GM21529 (cell line): ENCODE data around the gene CCDC92B.
"Not testable (repeated sequence)": the region's sequence is repeated elsewhere in the genome, so short reads cannot be mapped to it uniquely, and the experiment has no call there.

Experiments
- ATAC-seq: cut with Tn5 transposase; IDR thresholded peaks from one replicate; pipeline ENCODE4 v1.9.1; 2021; ENCODE audit not compliant: unreplicated experiment

CCDC92B gene

DNA sequence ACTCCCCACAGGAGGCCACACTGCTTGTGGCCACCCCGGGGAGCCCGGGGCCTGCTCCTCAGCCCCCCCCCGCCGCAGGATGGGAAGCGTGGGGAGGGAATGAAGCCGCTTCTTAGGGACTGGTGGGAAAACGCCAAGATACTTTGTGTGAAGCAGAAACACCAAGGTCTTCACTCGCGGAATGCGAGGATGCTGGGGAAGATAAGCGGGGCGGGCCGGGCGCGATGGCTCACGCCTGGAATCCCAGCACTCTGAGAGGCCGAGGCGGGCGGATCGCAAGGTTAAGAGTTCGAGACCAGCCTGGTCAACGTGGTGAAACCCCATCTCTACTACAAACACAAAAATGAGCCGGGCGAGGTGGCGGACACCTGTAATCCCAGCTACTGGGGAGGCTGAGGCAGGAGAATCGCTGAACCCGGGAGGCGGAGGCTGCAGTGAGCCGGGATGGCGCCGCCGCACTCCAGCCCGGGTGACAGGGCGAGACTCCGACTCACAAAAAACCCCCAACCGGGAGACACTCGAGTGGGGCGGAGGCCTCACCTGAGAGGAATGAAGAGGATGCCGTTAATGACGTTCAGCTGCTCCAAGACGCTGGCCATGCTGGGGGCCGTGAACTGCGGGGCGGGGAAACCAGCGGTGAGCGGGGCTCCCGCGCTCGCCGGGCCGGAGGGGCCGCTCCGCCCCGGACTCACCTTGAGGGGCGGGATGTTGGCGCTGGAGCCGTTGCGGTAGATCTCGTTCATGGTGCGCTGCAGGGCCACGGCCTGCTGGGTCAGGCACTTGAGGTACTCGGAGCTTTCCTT is 58.2 kb downstream of the CCDC92B start:
- ATAC-seq, result no peak

DNA sequence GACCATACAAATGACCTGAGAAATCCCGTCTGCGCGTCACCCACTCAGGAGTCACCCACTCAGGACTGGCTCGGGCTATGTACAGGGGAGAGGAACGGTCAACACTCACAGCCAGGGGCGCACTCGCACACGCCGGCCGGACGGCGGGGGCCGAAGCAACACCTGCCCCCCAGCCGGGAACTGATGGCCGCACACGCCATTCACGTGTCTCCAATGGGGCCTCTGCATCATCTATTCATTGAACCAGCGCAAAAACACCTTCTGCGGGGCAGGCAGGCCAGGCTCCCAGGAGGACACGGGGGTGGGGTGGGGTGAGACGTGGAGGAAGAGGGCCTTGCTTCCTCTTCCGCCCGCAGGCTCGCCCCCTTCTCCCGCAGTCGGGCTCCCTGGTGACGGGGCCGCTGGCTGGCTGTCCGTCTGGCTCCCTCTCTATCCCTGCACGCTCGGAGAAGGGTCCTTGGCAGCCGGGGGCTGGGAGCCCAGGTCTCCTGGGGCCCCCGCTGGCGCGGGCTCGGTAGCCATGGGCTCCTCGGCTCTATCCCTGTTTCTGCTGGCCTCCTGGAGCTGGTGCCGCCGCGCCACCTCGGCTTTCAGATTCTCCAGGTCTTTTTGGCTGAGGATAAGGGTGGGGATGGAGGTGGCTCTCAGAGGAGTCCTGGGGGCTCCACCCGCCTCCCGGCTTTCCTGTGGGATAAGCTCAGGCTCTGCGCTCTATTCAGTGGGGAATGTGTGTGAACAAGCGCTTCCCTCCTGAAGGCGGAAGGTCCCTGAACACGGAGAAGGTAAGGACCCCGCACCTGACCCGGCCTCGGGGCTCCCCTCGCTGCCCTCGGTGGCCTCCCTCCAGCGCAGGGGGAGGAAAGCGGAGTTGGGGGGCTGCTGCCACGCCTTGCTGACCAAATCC is 59.0 kb downstream of the CCDC92B start:
- no peak for ATAC-seq

DNA sequence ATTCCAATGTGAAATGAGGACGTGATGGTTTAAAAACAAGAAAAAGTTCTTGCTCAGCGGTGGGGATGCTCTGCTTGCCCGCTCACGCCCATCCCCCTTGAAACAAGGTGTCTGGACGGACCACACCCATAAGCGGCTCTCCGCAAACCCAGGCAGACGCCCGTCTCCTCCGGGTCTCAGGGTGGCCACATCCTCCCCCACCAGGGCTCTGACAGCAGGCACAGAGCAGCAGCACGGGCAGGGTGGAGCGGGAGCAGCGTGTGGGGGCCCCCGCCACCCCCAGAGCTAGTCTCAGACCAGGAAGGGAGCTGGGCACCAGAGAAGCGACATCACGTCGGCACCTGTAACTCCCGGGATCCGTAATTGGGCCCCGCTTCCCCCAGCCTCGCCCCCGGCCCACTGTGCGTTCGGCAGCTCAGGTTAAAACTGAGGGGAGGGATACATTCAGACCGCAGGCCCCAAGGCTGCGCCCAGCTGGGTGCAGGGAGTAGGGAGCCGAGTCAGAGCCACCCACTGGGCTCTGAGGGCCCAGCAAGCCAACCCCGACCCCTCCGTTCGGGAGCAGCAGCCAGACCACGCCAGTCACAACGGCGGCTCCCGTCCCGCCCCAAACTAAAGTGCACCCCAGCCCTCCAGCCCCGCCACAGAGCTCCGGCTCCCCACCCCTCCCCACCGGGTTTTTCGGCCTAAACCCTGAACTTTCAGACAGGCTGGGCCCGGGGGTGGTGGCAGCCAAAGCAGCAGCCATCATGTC is 59.9 kb downstream of the CCDC92B start:
- ATAC-seq, result no peak

DNA sequence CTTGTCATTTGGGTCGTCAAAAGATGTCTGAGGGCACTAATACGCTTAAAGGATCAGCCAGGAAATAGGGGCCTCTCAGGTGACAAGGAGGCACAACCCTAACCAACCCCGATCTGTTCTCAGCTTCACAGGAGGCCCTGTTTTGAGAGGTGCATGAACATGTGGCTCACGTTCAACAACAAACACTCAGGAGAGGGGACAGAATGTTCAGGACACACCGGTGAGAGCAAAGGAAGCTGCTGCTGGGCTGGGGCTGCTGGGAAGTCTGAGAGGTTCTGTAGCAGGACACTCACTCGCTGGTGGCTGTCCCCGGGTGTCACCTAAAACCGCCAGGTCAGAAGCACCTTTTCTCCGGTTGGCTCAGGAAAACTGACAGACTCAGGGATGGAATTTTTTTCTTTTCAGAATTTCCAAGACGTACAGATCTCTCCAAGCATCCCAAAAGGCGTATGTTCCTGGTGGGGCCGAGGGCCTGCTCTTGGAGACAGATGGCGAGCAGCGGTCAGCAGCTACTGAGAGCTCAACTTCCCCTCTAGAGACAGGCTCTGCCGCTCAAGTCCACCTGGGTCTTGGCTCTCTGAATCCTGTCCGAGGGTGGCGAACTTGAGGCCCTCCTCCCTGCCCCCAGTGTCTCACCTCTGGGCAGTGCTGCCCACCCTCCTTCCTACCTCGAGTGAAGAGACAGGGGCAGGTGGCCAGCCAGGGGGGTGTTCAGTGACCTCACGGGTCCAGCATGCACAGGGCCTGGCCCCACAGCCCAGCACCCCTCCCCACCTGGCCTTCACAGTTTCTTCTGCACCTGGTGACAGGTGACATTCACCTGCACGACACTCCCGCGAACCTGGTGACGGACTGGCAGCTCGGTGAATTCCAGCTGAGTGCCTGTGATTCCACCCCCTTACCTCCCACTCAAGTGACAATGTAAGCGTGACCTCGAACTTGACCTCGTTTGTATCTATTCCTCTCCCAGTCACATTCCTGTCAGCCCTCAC is 60.8 kb downstream of the CCDC92B start:
- no peak for ATAC-seq

DNA sequence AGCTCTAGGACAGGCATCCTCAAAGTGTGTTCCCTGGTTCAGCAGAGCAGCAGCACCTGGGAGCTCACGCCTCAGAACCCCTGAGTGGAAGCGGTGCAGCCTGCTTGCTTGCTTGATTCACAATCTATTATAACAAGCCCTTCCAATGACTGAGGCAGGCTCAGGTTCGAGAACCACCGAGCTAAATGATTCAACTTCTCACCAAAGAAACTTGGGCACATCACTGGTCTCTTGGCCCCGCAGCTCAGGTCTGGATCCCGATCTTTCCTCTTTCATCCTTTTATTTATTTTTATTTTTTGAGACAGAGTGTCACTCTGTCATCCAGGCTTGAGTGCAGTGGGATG is 62.4 kb downstream of the CCDC92B start:
- no peak for ATAC-seq

DNA sequence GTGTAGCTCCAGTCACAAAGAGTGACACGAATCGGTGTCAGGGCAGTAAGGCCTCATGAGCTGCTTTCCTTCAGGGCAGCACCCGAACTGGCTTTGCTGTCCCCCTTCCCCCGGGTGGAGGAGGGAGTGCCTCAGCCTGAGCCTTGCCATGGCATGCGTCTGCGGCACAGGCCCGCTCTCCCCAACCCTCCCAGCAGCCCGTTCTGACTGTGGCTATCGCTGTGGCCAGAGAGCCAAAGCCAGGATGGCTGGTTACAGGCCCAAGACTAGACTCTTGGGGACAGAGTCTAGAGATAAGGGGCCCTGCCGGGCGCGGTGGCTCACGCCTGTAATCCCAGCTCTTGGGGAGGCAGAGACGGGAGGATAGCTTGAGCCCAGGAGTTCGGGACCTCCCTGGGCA is 63.8 kb downstream of the CCDC92B start:
- no peak for ATAC-seq

DNA sequence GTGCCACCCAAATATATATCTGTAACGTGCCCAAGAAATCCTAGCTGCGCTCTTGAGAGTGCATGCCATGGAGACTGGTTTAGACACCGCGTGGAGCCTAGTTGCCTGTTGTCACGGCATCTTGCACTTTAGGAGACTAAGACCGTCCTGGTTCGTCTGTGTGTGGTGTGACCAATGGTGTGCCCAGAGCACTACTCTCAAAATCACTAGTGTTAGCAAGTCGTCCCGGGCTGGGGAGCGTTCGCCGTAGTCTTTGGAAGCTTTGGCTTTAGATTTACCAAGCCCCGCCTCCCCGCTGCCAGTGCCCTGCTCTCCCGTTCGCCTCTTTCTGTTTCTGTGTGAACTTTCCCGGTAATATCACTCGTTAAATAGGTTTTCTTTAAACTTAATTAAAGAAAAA is 64.9 kb downstream of the CCDC92B start:
- ATAC-seq, result no peak

DNA sequence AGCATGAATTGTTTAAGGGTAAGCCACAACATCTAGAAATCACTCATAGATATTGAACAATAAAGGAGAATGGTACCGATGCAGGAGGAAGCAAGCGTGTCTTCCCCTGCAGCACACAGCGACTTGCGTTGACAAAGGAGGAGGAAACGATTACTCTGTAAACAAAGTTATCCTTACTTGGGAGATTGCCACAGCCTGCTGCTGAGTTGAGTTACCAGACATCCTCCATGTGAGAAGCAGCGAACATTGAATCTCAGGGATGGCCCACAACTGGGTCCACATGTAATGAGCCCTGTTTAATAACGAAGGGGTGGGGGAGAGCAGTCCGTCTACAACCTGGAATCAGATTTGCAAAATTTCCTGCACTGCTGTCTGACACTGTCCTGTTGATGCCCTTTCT is 65.5 kb downstream of the CCDC92B start:
- no peak for ATAC-seq

DNA sequence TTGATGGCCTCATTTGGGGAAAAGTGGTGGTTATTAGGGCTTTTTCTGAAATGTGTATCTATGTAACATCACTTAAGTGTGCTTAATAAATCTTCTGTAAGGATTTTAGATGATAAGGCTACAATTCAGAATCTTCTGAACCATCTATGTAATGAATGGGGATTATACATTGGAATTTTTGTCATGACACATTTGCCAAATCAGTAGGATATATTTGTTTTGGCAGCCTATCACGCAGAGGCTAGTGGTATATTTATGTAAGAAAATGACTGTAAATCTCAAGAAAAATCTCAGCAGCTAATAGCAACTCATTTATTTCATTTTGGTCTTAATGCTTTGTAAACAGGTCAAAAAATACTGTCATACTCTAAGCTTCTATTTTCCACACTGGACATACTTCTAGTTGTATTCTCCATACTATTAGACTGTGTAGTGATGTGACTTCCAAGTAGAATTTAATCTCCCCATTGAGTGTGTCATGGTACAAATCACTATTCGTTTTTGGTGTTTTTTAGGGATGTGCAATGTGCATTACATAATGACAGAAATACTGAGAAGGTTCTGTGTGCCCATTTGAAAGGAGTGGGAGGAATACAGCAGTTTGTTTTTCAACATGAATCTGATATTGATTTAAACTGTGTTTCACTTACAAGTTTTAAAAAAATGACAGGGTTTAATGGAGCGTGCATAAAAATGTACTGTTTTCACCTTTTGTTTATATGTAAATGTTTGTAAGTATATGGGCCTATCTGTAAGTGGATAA is 67.1 kb downstream of the CCDC92B start:
- no peak for ATAC-seq

DNA sequence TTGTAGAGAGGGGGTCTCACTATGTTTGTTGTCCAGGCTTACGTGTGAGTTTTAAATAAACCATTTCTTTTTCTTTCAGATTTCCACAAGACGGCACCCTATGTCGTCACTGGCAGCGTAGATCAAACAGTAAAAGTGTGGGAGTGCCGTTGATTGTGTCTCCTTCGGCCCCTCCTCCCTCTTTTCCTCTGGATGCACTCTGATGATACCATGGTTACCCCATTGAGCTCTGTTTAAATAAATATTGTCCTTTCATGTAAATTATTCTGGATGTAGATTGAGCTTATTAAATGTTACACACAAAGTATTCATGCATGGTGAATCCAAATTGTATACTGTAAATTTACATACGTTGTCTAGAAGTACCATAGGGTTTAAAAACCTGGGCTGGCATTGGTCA is 67.8 kb downstream of the CCDC92B start:
- ATAC-seq, result no peak

DNA sequence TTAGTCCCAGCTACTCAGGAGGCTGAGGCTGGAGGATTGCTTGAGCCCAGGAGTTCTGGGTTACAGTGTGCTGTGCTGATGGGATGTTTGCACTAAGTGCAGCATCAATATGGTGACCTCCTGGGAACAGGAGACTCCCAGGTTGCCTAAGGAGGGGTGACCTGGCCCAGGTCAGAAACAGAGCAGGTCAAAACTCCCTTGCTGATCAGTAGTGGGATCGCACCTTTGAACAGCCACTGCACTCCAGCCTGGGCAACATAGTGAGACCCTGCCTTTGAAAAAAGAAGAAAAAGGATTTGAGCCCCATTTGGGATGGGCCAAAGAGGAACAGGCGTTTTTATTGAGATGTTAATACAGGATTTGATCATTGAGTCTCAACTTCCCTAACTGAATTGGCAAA is 68.5 kb downstream of the CCDC92B start:
- ATAC-seq, result no peak

DNA sequence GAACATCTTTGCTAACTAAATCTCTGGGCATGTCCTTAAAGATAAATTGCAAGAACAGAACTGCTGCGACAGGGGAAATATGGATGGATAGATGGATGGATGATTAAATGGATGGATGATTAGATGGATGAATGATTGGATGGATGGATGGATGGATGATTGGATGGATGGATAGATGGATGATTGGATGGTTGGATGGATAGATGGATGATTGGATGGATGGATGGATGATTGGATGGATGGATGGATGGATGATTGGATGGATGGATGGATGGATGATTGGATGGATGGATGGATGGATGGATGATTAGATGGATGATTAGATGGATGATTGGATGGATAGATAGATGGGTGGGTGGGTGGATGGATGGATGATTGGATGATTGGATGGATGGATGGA is 70.2 kb downstream of the CCDC92B start:
- not testable (repeated sequence) for ATAC-seq
